A172 (cell line): ENCODE results near the gene SLC34A2. TPM values are rescaled to one million over a fixed set of nuclear protein-coding genes. Genes with fewer than 3 reads are reported as not detected.
A peak's percentile ranks its signal among the peaks of the same experiment; 100 is the strongest.

Experiments used
- DNase-seq: peaks from one replicate; pipeline ENCODE4 v3.0.0-alpha.2; 2015; ENCODE audit warnings: low spot score
- total RNA-seq: library from RNA; depleted of rRNA; stranded (reverse); fragments of >200 nt; shearing (Covaris generic); gene quantifications from 2 replicates; pipeline ENCODE4 v1.2.3, GENCODE V29; 2014

SLC34A2 gene
- total RNA-seq, 1 experiment from 2014 or later, result not detected

GRCh38 chr4:25662306-25662705 lies 6.7 kb downstream of the SLC34A2 start:
- DNase-seq, result no peak

- no peak for DNase-seq
Measured at GRCh38 chr4:25663781-25664180, 8.1 kb downstream of the SLC34A2 start.

GRCh38 chr4:25666031-25666630 lies 10.5 kb downstream of the SLC34A2 start:
- no peak for DNase-seq

GRCh38 chr4:25667931-25668557 lies 12.4 kb downstream of the SLC34A2 start:
- peak; percentile 40 for DNase-seq

GRCh38 chr4:25670991-25671390 lies 15.3 kb downstream of the SLC34A2 start:
- DNase-seq, result no peak

- no peak for DNase-seq
Measured at GRCh38 chr4:25672756-25673155, 17.1 kb downstream of the SLC34A2 start.

GRCh38 chr4:25674386-25674785 lies 18.7 kb downstream of the SLC34A2 start:
- DNase-seq, result no peak

- DNase-seq, result no peak
Measured at GRCh38 chr4:25676221-25676620, 20.6 kb downstream of the SLC34A2 start.

GRCh38 chr4:25677157-25677556 lies 21.5 kb downstream of the SLC34A2 start:
- no peak for DNase-seq

GRCh38 chr4:25677943-25678342 lies 22.3 kb downstream of the SLC34A2 start:
- no peak for DNase-seq

GRCh38 chr4:25687773-25688172 lies 32.1 kb downstream of the SLC34A2 start:
- no peak for DNase-seq

GRCh38 chr4:25694466-25694865 lies 38.8 kb downstream of the SLC34A2 start:
- DNase-seq, result peak; percentile 85

- no peak for DNase-seq
Measured at GRCh38 chr4:25696409-25696808, 40.8 kb downstream of the SLC34A2 start.

GRCh38 chr4:25697516-25697915 lies 41.9 kb downstream of the SLC34A2 start:
- DNase-seq, result no peak

GRCh38 chr4:25700661-25701060 lies 45.0 kb downstream of the SLC34A2 start:
- no peak for DNase-seq

GRCh38 chr4:25702848-25703247 lies 47.2 kb downstream of the SLC34A2 start:
- DNase-seq, result peak; percentile 55

GRCh38 chr4:25703731-25704388 lies 48.2 kb downstream of the SLC34A2 start:
- DNase-seq, result peak; percentile 32

- no peak for DNase-seq
Measured at GRCh38 chr4:25704516-25704915, 48.9 kb downstream of the SLC34A2 start.

- DNase-seq, result no peak
Measured at GRCh38 chr4:25710637-25711036, 55.0 kb downstream of the SLC34A2 start.

- no peak for DNase-seq
Measured at GRCh38 chr4:25712611-25713010, 57.0 kb downstream of the SLC34A2 start.

GRCh38 chr4:25713812-25714211 lies 58.2 kb downstream of the SLC34A2 start:
- no peak for DNase-seq

GRCh38 chr4:25722964-25723363 lies 67.3 kb downstream of the SLC34A2 start:
- DNase-seq, result no peak

- DNase-seq, result no peak
Measured at GRCh38 chr4:25723409-25723808, 67.8 kb downstream of the SLC34A2 start.
